AG04450 (cell line): ENCODE results near the gene TMEM131L. TPM values are rescaled to one million over a fixed set of nuclear protein-coding genes. Genes with fewer than 3 reads are reported as not detected.

ENCODE experiments used
- CTCF ChIA-PET: fragments of 300-600, 350-600 bp; formaldehyde crosslinking; extraction: SDS; loops from one replicate; lab custom pipeline; 2022; ENCODE audit warnings: antibody characterized with exemption, inconsistent platforms; lab: Charles Lee
- POLR2A ChIA-PET: fragments of 350-600 bp; formaldehyde crosslinking; extraction: SDS; loops from one replicate; lab custom pipeline; 2021; ENCODE audit warnings: antibody characterized with exemption, inconsistent platforms; lab: Yijun Ruan, JAX
- DNase-seq: peaks from one replicate; pipeline ENCODE4 v3.0.0-alpha.2; 2011; ENCODE audit warnings: low read depth, low spot score
- H3K27ac ChIP-seq: one replicate; pipeline ENCODE4 v1.5.1; 2012; ENCODE audit warnings: low read depth, low read length, control low read depth
- H3K27me3 ChIP-seq: one replicate; pipeline ENCODE4 v1.6.0; 2012; ENCODE audit warnings: low read length; ENCODE audit not compliant: control insufficient read depth, insufficient read depth
- H3K4me3 ChIP-seq: 2 replicates; pipeline ENCODE4 v1.5.1; 2011; ENCODE audit warnings: mild to moderate bottlenecking, low read depth, low read length, control low read depth
- H3K9me3 ChIP-seq: 2 replicates; pipeline ENCODE4 v1.5.1; 2012; ENCODE audit warnings: low read length; ENCODE audit not compliant: control insufficient read depth, insufficient read depth
- polyA plus RNA-seq: library from polyadenylated mRNA; depleted of rRNA; stranded (reverse); fragments of >200 nt; gene quantifications from 2 replicates; pipeline ENCODE4 v1.2.3, GENCODE V29; 2011
- TF ChIP-seq, protein P1 (sequence below): IDR thresholded peaks from 2 replicates; pipeline ENCODE4 v1.5.1; 2011; ENCODE audit warnings: low read depth, low read length, control low read depth, inconsistent platforms

The TMEM131L gene
- polyA plus RNA-seq, 1 experiment: 15.5 TPM

DNA sequence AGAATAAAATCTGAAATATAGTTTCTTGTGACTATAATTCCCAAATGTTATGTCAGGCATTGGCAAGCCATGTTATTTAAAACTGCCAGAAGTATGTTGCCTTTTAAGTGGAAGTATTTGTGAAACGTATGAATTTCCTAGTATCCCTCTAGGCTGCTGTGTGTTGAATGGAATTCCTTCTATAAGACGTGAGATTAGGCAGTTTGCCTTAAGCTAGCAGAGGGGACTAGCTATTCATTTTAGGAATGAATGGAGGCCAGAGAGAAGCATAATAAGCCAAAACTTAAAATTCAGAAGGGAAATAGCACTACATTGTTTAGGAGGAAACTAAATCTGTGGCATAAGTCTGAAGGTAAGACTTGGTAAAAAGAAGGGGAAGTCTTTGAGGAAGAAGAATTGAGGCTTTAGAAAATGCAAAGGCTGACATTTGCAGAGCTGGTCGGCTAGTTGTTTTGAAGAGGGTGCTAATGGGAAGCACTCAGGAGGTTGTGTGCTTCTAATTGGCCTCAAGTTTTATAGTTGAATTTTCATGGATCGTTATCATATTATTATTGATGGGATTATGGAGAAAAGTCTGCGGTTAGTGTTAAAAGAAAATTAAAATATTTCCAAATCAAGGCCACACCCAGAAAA is 57.1 kb downstream of the TMEM131L start:
- ChIA-PET CTCF (interaction anchor here (1.3 to 1.4 kb wide), 2 partner anchors 51 to 178 kb away, joined by 3 to 4 read pairs; no protein-coding TSS in a partner anchor), POLR2A (interaction anchor here (0.6 kb wide), 1 partner anchor 90 kb away, joined by 3 read pairs; no protein-coding TSS in a partner anchor)
- DNase-seq: no peak
- H3K9me3 ChIP-seq: no peaks in the 10 kb centered on the region
- no peak overlapping the region for H3K27ac ChIP-seq
- no peaks in the 10 kb centered on the region for H3K27me3 ChIP-seq
- H3K4me3 ChIP-seq: no peak overlapping the region
- TF ChIP-seq, protein P1, sequence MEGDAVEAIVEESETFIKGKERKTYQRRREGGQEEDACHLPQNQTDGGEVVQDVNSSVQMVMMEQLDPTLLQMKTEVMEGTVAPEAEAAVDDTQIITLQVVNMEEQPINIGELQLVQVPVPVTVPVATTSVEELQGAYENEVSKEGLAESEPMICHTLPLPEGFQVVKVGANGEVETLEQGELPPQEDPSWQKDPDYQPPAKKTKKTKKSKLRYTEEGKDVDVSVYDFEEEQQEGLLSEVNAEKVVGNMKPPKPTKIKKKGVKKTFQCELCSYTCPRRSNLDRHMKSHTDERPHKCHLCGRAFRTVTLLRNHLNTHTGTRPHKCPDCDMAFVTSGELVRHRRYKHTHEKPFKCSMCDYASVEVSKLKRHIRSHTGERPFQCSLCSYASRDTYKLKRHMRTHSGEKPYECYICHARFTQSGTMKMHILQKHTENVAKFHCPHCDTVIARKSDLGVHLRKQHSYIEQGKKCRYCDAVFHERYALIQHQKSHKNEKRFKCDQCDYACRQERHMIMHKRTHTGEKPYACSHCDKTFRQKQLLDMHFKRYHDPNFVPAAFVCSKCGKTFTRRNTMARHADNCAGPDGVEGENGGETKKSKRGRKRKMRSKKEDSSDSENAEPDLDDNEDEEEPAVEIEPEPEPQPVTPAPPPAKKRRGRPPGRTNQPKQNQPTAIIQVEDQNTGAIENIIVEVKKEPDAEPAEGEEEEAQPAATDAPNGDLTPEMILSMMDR: no peak

DNA sequence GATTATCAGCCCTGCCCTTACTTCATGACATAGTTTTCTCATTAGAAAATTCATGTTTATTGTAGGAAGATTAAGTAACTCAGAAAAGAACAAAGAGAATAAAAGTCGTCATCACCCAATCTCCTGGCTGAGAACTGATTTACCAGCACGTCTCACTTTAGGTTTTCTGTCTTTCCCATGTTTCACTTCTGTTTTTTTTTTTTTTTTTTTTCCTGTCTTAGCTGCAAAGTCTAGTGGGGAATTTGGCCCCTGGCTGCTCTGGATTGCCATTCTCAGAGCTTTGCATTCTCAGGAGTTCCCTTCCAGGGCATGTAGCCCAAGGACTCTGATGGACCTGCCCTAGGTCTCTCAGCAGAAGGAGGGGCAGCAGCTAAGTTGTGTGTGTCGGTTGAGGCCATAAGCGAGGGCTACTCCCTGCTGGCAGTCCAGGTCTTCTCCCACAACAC is 57.8 kb downstream of the TMEM131L start:
- Histone ChIP-seq H3K27me3 (no peaks in the 10 kb centered on the region), H3K27ac (no peak overlapping the region), H3K4me3 (no peak overlapping the region), H3K9me3 (no peaks in the 10 kb centered on the region)
- POLR2A ChIA-PET: no interaction called here
- DNase-seq: no peak
- TF ChIP-seq, protein P1: no peak
- CTCF ChIA-PET: interaction anchor here (0.9 to 1.4 kb wide), 3 partner anchors 18 to 179 kb away, joined by 3 to 4 read pairs (median 3); no protein-coding TSS in a partner anchor

- no peak overlapping the region for H3K4me3 ChIP-seq
- H3K27ac ChIP-seq: no peak overlapping the region
- ChIA-PET CTCF (interaction anchor here (0.9 to 1.4 kb wide), 3 partner anchors 17 to 179 kb away, joined by 3 to 4 read pairs (median 3); no protein-coding TSS in a partner anchor), POLR2A (no interaction called here)
- no peaks in the 10 kb centered on the region for H3K27me3 ChIP-seq
- DNase-seq: no peak
- no peaks in the 10 kb centered on the region for H3K9me3 ChIP-seq
- TF ChIP-seq, protein P1: no peak
These were observed 58.5 kb downstream of the TMEM131L start for GRCh38 chr4:153524682-153525081.

GRCh38 chr4:153527690-153528089 is 61.5 kb downstream of the TMEM131L start:
- Histone ChIP-seq H3K4me3 (no peak overlapping the region), H3K9me3 (no peaks in the 10 kb centered on the region), H3K27ac (no peak overlapping the region), H3K27me3 (no peaks in the 10 kb centered on the region)
- no peak for DNase-seq
- TF ChIP-seq, protein P1: no peak
- ChIA-PET CTCF (no interaction called here), POLR2A (no interaction called here)
